ENCODE results near the gene TTC31. TPM values are rescaled to one million over a fixed set of nuclear protein-coding genes. Genes with fewer than 3 reads are reported as not detected.

The TTC31 gene
- total RNA-seq, 1 experiment from 2014 or later: 26.4 TPM

DNA sequence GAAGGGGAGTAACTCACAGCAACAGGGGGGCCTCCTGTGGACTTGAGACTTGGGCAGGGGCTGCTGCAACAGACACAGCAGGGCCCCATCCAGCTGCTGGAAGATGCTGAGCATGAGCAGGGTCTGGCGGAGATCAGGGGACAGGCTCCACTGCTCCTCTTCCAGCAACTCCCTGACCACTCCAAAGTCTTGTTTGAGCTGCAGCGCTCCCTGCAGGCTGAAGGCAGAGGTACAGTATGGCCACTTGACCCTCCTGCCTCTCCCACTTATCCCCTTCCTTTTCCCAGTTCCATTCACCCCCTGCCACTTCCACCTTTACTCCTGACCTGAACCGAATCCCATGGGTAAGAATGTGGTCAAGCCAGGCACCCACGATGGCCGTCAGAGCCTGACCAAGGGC is 8.0 kb upstream of the TTC31 start:
- H3K9me2 ChIP-seq (ENCODE audit: insufficient read depth): no peaks in the 10 kb centered on the region
- no peaks in the 10 kb centered on the region for H4K20me1 ChIP-seq (ENCODE audit: insufficient read depth)
- RAD21 ChIA-PET (ENCODE audit: low non-redundant PET in 1 of 2, low total read pairs in 2 of 2, uncharacterized antibody in 2 of 2, unreplicated experiment in 2 of 2): no interaction called here
- H3K27ac ChIP-seq (ENCODE audit: low read depth, low read length): no peak overlapping the region
- intact Hi-C loops (cut with micrococcal nuclease): no loop called here
- CTCF ChIA-PET: interaction anchor here (1.0 to 1.8 kb wide), 3 partner anchors 8 to 140 kb away, joined by 3 to 6 read pairs (median 3); partner anchors contain the start of genes CCDC142, TTC31 and WBP1
- peaks cover 15 to 17% of the 10 kb centered on the region in 2 experiments; a peak in 3 of 4 replicates for H3K36me3 ChIP-seq (ENCODE audit: control insufficient read depth in 1 of 2, insufficient read depth in 2 of 2, low read length in 2 of 2)
- DNase-seq (ENCODE audit: low read depth, low spot score): no peak
- no peaks in the 10 kb centered on the region for H3K9me3 ChIP-seq (ENCODE audit: control insufficient read depth in 1 of 2, insufficient read depth in 1 of 2, low read depth in 1 of 2, low read length in 2 of 2)
- H3K4me1 ChIP-seq (ENCODE audit: control insufficient read depth in 1 of 2, insufficient read depth in 2 of 2, low read length in 2 of 2): peaks cover 12 to 18% of the 10 kb centered on the region in 2 experiments; a peak in 3 of 4 replicates
- TF ChIP-seq, protein P1, sequence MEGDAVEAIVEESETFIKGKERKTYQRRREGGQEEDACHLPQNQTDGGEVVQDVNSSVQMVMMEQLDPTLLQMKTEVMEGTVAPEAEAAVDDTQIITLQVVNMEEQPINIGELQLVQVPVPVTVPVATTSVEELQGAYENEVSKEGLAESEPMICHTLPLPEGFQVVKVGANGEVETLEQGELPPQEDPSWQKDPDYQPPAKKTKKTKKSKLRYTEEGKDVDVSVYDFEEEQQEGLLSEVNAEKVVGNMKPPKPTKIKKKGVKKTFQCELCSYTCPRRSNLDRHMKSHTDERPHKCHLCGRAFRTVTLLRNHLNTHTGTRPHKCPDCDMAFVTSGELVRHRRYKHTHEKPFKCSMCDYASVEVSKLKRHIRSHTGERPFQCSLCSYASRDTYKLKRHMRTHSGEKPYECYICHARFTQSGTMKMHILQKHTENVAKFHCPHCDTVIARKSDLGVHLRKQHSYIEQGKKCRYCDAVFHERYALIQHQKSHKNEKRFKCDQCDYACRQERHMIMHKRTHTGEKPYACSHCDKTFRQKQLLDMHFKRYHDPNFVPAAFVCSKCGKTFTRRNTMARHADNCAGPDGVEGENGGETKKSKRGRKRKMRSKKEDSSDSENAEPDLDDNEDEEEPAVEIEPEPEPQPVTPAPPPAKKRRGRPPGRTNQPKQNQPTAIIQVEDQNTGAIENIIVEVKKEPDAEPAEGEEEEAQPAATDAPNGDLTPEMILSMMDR (IDR thresholded peaks at IDR 0.05 in 2 of 3, conservative IDR thresholded peaks at IDR 0.05 in 1 of 3; ENCODE audit: borderline replicate concordance in 1 of 3, insufficient read depth in 1 of 3, low read depth in 2 of 3, low read length in 2 of 3): peak in 2 of 3 experiments; percentile 57 to 58; a peak in 4 of 6 replicates
- no peak for TF ChIP-seq FOSL1 (IDR thresholded peaks at IDR 0.05; ENCODE audit: low read depth)
- TF ChIP-seq CEBPB (IDR thresholded peaks at IDR 0.05; ENCODE audit: low read depth): no peak
- no peak for TF ChIP-seq ZFX (IDR thresholded peaks at IDR 0.05)
- no peak for TF ChIP-seq POLR2AphosphoS5 (IDR thresholded peaks at IDR 0.05; ENCODE audit: low read depth, low read length)
- TF ChIP-seq ELF1 (IDR thresholded peaks at IDR 0.05; ENCODE audit: borderline replicate concordance, low read depth): no peak
- no peak for TF ChIP-seq EZH2 (IDR thresholded peaks at IDR 0.05)
- no peak for TF ChIP-seq EZH2phosphoT487 (IDR thresholded peaks at IDR 0.05; ENCODE audit: borderline replicate concordance)
- peak; percentile 33 for TF ChIP-seq RAD21 (IDR thresholded peaks at IDR 0.05; ENCODE audit: low read depth)
- TF ChIP-seq JUND (IDR thresholded peaks at IDR 0.05): no peak
- no peak for TF ChIP-seq SRF (IDR thresholded peaks at IDR 0.05; ENCODE audit: low read depth)
- H3K27me3 ChIP-seq (ENCODE audit: insufficient read depth, low read length): no peaks in the 10 kb centered on the region
- POLR2A ChIA-PET: interaction anchor here (1.0 to 1.1 kb wide), 2 partner anchors 17 to 26 kb away, joined by 3 read pairs; partner anchors contain the start of gene WBP1
- no TSS peak for BruUV-seq (replicated peaks)
- H3K9ac ChIP-seq (ENCODE audit: low read length): no peak overlapping the region
- H3K4me2 ChIP-seq (ENCODE audit: low read length): no peak overlapping the region
- no peak for ATAC-seq
- H3K79me2 ChIP-seq (ENCODE audit: insufficient read depth, low read length): peaks cover 10% of the 10 kb centered on the region
- no peak overlapping the region for H2AFZ ChIP-seq (ENCODE audit: low read depth, low read length, poor library complexity, severe bottlenecking)
- H3K4me3 ChIP-seq (replicated peaks in 1 of 2; ENCODE audit: low read depth in 1 of 2, low read length in 2 of 2): no peak overlapping the region
